Ishikawa (cell line): ENCODE data around the gene LRRC63.

ENCODE experiments used
- CEBPB ChIP-seq: IDR thresholded peaks from 2 replicates; pipeline ENCODE4 v1.6.1; 2012
- CREB1 ChIP-seq: IDR thresholded peaks from 2 replicates; pipeline ENCODE4 v1.6.1; 2012; ENCODE audit warnings: low read depth
- EGR1 ChIP-seq: IDR thresholded peaks from 2 replicates; pipeline ENCODE4 v1.6.1; 2012
- EP300 ChIP-seq: IDR thresholded peaks from 2 replicates; pipeline ENCODE4 v1.6.1; 2012; ENCODE audit warnings: borderline replicate concordance
- FOXM1 ChIP-seq: IDR thresholded peaks from 2 replicates; pipeline ENCODE4 v1.6.1; 2012; ENCODE audit warnings: low read depth, borderline replicate concordance
- NFIC ChIP-seq: IDR thresholded peaks from 2 replicates; pipeline ENCODE4 v1.6.1; 2012
- RAD21 ChIP-seq: IDR thresholded peaks from 2 replicates; pipeline ENCODE4 v1.6.1; 2012; ENCODE audit warnings: low read depth
- REST ChIP-seq: IDR thresholded peaks from 2 replicates; pipeline ENCODE4 v1.6.1; 2012; ENCODE audit warnings: low read depth, mild to moderate bottlenecking
- TAF1 ChIP-seq: IDR thresholded peaks from 2 replicates; pipeline ENCODE4 v1.6.1; 2012; ENCODE audit warnings: low read depth, mild to moderate bottlenecking
- TCF12 ChIP-seq: IDR thresholded peaks from 2 replicates; pipeline ENCODE4 v1.6.1; 2012; ENCODE audit warnings: low read depth
- TEAD4 ChIP-seq: IDR thresholded peaks from 2 replicates; pipeline ENCODE4 v1.6.1; 2012
- USF1 ChIP-seq: IDR thresholded peaks from 2 replicates; pipeline ENCODE4 v1.6.1; 2012
- YY1 ChIP-seq: IDR thresholded peaks from 2 replicates; pipeline ENCODE4 v1.6.1; 2012; ENCODE audit warnings: low read depth
- ZBTB7A ChIP-seq: IDR thresholded peaks from 2 replicates; pipeline ENCODE4 v1.6.1; 2012; ENCODE audit warnings: low read depth
- TF ChIP-seq, protein P1 (sequence below): IDR thresholded peaks from 2 replicates; pipeline ENCODE4 v1.6.1; 2012

LRRC63 gene

DNA sequence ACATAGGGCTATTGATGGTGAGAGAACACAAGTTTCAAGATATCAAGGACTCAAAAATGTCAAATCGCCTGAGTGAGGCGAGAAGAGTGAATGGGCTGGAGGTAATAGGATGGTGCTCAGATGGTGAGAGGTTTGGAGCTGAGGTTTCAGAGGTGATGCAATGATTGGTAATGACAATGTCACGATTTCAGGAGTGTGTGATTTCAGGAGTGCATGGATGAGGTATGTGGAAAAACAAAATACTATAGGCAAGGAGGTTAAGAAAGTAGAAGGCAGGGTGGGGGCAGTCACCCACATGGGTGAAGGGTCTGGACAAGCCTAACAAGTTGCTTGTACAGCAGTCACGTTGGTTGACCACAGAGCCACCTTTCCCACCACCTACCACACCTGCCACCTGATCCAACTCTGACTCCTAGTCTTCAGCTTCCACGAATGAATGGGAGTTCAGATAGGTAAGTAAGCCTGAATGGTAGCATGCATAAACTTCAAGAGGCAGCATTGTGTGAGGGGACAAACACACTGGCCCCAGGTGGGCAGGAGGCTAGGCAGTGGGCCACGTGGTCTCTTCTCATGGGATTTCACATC, 103.9 kb downstream of the LRRC63 start:
- TF ChIP-seq RAD21 (no peak), ZBTB7A (no peak), FOXM1 (no peak), TCF12 (no peak), CREB1 (no peak), EGR1 (no peak), TEAD4 (no peak)
- TF ChIP-seq, protein P1, sequence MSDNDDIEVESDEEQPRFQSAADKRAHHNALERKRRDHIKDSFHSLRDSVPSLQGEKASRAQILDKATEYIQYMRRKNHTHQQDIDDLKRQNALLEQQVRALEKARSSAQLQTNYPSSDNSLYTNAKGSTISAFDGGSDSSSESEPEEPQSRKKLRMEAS = no peak

DNA sequence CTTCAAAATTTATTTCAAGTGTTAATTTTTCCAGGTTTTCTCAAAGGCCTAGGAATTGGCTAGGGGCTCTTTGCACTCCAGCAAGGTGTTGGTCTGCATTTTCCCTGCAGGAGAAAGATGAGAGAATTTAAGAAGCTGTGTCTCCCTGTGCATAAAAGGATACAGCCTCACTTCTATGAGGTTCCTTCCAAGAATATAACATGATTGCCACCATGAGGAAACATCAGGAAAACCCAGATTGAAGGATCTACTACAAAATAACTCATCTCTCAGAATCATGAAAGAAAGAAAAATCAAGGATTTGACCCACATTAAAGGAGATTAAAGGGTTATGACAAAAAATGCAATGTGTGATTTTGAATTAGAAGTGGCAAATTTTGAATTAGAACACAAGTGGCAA, 105.4 kb downstream of the LRRC63 start:
- TF ChIP-seq RAD21 (peak; percentile 30; the same call in 1 of the 2 replicates), CREB1 (no peak), TEAD4 (no peak), YY1 (no peak), NFIC (no peak)
- TF ChIP-seq, protein P1 = no peak

- no peak for TF ChIP-seq RAD21
- no peak for TF ChIP-seq CEBPB
- TF ChIP-seq TEAD4 = no peak
- TF ChIP-seq, protein P1 = no peak
- TF ChIP-seq REST = no peak
- no peak for TF ChIP-seq EGR1
- TF ChIP-seq YY1 = no peak
- no peak for TF ChIP-seq EP300
- TF ChIP-seq NFIC = no peak
- TF ChIP-seq FOXM1 = no peak
- TF ChIP-seq CREB1 = no peak
- no peak for TF ChIP-seq TCF12
- TF ChIP-seq TAF1 = no peak
- no peak for TF ChIP-seq USF1
- TF ChIP-seq ZBTB7A = no peak
Observed at GRCh38 chr13:46318986-46319385, 107.3 kb downstream of the LRRC63 start.

DNA sequence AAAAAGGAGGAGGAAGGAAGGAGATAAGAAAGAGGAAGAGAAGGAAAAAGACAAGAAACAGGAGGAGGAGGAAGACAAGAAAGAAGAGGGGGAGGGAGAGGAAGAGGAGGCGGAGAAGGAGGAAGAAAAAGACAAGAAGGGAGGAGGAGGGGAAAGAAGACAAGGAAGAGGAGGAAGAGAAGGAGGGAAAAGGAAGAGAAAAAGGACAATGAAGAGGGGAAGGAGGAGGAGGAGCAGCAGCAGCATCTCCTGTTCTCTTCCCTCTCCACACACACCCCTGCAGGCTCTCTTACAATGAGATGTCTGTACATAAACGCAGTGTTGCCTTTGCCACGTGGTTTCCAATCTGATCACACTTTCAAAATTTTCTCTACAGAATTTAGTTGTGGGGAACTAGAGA, 108.7 kb downstream of the LRRC63 start:
- no peak for TF ChIP-seq TEAD4
- no peak for TF ChIP-seq USF1
- no peak for TF ChIP-seq RAD21
- TF ChIP-seq REST = no peak
- TF ChIP-seq YY1 = no peak
- no peak for TF ChIP-seq ZBTB7A
- TF ChIP-seq CREB1 = no peak
- TF ChIP-seq TAF1 = no peak
- no peak for TF ChIP-seq CEBPB
- TF ChIP-seq EP300 = no peak
- no peak for TF ChIP-seq NFIC
- TF ChIP-seq TCF12 = no peak
- TF ChIP-seq, protein P1 = no peak
- TF ChIP-seq FOXM1 = no peak
- no peak for TF ChIP-seq EGR1

GRCh38 chr13:46320821-46321220, 109.1 kb downstream of the LRRC63 start:
- no peak for TF ChIP-seq CREB1
- TF ChIP-seq, protein P1 = no peak
- TF ChIP-seq TEAD4 = no peak
- TF ChIP-seq ZBTB7A = no peak
- no peak for TF ChIP-seq REST
- no peak for TF ChIP-seq NFIC
- TF ChIP-seq RAD21 = no peak
- TF ChIP-seq YY1 = no peak
- no peak for TF ChIP-seq FOXM1
- TF ChIP-seq CEBPB = no peak
- TF ChIP-seq EP300 = no peak
- TF ChIP-seq USF1 = no peak
- no peak for TF ChIP-seq TCF12
- TF ChIP-seq TAF1 = no peak
- no peak for TF ChIP-seq EGR1
